K562 (cell line): ENCODE data around the gene ELF2. TPM values are rescaled to one million over a fixed set of nuclear protein-coding genes. Genes with fewer than 3 reads are reported as not detected.

Experiments
- ARID3B ChIP-seq: fragments of 250-450 bp; sonication (Bioruptor Pico); IDR thresholded peaks from 2 replicates; pipeline ENCODE4 v1.4.0; 2020; ENCODE audit warnings: borderline replicate concordance
- BCLAF1 ChIP-seq, 2 experiments: fragments of 450-650 bp in 1 of 2; IDR thresholded peaks; 2 replicates each; pipeline ENCODE4 v1.6.1; 2011 to 2017; ENCODE audit warnings: low read depth in 2 of 2, antibody characterized with exemption in 1 of 2, borderline replicate concordance in 1 of 2, low read length in 1 of 2, mild to moderate bottlenecking in 1 of 2, mixed read lengths in 1 of 2; ENCODE audit not compliant: control insufficient read depth in 1 of 2
- GATAD2A ChIP-seq: fragments of 450-650 bp; IDR thresholded peaks from 2 replicates; pipeline ENCODE4 v1.6.1; 2017
- HINFP ChIP-seq: fragments of 450-650 bp; conservative IDR thresholded peaks from 2 replicates; pipeline ENCODE4 v1.6.1; 2016; ENCODE audit warnings: missing genetic modification characterization, low read depth, mild to moderate bottlenecking, control low read depth, missing compliant biosample characterization
- MTA3 ChIP-seq: fragments of 450-650 bp; formaldehyde crosslinking; IDR thresholded peaks from 2 replicates; pipeline ENCODE4 v1.6.1; 2017; ENCODE audit warnings: mild to moderate bottlenecking, borderline replicate concordance
- RBM39 ChIP-seq: fragments of 200-400 bp; formaldehyde crosslinking; optimal IDR thresholded peaks from 2 replicates; pipeline ENCODE3; 2018; ENCODE audit warnings: low read depth, low read length
- SMARCB1 ChIP-seq: IDR thresholded peaks from 2 replicates; pipeline ENCODE4 v1.6.1; 2011; ENCODE audit warnings: improper control_type of control experiment, low read depth; ENCODE audit not compliant: insufficient read length
- ZKSCAN1 ChIP-seq: fragments of 150-350 bp; IDR thresholded peaks from 2 replicates; pipeline ENCODE4 v1.6.1; 2016; ENCODE audit warnings: low read depth, low read length
- ZNF121 ChIP-seq: sonication (generic); formaldehyde crosslinking; conservative IDR thresholded peaks from 2 replicates; pipeline ENCODE4 v1.8.0; 2022; ENCODE audit warnings: missing genetic modification reagents
- ZNF274 ChIP-seq: IDR thresholded peaks from 2 replicates; pipeline ENCODE4 v1.6.1; 2011; ENCODE audit warnings: low read depth, mild to moderate bottlenecking, low read length, moderate library complexity, borderline replicate concordance
- ZNF551 ChIP-seq: fragments of 250-450 bp; sonication (Bioruptor Pico); IDR thresholded peaks from 2 replicates; pipeline ENCODE4 v1.5.0; 2021; ENCODE audit warnings: mild to moderate bottlenecking, moderate library complexity
- polyA plus RNA-seq, 8 experiments: library from polyadenylated mRNA; depleted of rRNA in 4 of 8; stranded (reverse) in 5 of 8; unstranded in 3 of 8; fragments of >200 nt; fragmentation: Nextera tagmentation in 2 of 8; fragmentation: Illumina TruSeq in 1 of 8; extraction: Ambion mirVana in 2 of 8; extraction: Trizol in 1 of 8; gene quantifications; 2 replicates each; pipeline versions ENCODE4 v1.2.1 to v1.2.3, GENCODE V29; 2011 to 2014; ENCODE audit warnings: inconsistent platforms in 1 of 8, missing spikeins in 1 of 8
- total RNA-seq, 7 experiments: library from RNA; depleted of rRNA in 6 of 7; stranded (reverse); fragments of >200 nt in 6 of 7; fragmentation: Illumina TruSeq in 2 of 7; extraction: Trizol in 2 of 7; gene quantifications; 2 replicates each; pipeline versions ENCODE4 v1.2.1 to v1.2.3, GENCODE V29; 2011 to 2021; ENCODE audit warnings: low replicate concordance in 1 of 7
- TF ChIP-seq, protein P1 (sequence below): sonication (generic); formaldehyde crosslinking; IDR thresholded peaks from 2 replicates; pipeline ENCODE4 v1.8.0; 2022; ENCODE audit warnings: mild to moderate bottlenecking, missing genetic modification reagents
- TF ChIP-seq, protein P2 (sequence below): fragments of 450-650 bp; IDR thresholded peaks from 2 replicates; pipeline ENCODE4 v1.6.1; 2016; ENCODE audit warnings: borderline replicate concordance

Gene ELF2
- total and polyA plus RNA-seq, 9 of the 15 experiments (the other 6 are each of a cell fraction or from before 2014, with no cell fraction given), result 9.4 to 58.7 (median 41.6) TPM

GRCh38 chr4:139015948-139016471 lies 161.0 kb downstream of the ELF2 start (continued):
- TF ChIP-seq ARID3B (CRISPR knock-in tag) (no peak), ZNF121 (CRISPR knock-in tag) (no peak), MTA3 (no peak), SMARCB1 (no peak), ZNF551 (CRISPR knock-in tag) (no peak), GATAD2A (no peak), RBM39 (no peak), HINFP (tag) (no peak), ZKSCAN1 (no peak), ZNF274 (no peak), BCLAF1 (IDR thresholded peaks at IDR 0.05; ENCODE audit: borderline replicate concordance in 1 of 2, control insufficient read depth in 1 of 2, low read depth in 2 of 2, low read length in 1 of 2) (no peak)
- TF ChIP-seq, protein P1, sequence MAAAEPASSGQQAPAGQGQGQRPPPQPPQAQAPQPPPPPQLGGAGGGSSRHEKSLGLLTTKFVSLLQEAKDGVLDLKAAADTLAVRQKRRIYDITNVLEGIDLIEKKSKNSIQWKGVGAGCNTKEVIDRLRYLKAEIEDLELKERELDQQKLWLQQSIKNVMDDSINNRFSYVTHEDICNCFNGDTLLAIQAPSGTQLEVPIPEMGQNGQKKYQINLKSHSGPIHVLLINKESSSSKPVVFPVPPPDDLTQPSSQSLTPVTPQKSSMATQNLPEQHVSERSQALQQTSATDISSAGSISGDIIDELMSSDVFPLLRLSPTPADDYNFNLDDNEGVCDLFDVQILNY (CRISPR knock-in tag), result no peak
- TF ChIP-seq, protein P2, sequence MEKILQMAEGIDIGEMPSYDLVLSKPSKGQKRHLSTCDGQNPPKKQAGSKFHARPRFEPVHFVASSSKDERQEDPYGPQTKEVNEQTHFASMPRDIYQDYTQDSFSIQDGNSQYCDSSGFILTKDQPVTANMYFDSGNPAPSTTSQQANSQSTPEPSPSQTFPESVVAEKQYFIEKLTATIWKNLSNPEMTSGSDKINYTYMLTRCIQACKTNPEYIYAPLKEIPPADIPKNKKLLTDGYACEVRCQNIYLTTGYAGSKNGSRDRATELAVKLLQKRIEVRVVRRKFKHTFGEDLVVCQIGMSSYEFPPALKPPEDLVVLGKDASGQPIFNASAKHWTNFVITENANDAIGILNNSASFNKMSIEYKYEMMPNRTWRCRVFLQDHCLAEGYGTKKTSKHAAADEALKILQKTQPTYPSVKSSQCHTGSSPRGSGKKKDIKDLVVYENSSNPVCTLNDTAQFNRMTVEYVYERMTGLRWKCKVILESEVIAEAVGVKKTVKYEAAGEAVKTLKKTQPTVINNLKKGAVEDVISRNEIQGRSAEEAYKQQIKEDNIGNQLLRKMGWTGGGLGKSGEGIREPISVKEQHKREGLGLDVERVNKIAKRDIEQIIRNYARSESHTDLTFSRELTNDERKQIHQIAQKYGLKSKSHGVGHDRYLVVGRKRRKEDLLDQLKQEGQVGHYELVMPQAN, result no peak
